Measurements from ENCODE around the gene CA10.

CA10 gene

GRCh38 chr17:51765282-51766135 is 393.0 kb downstream of the CA10 start:
- Histone ChIP-seq H3K4me1 (peaks cover 17% of the 10 kb centered on the region; the same call in 1 of the 2 replicates), H3K4me3 (ENCODE audit: low read depth, low read length) (0 out of 2 replicates have a peak overlapping the region, but pooled peaks have one; percentile 2), H3K27me3 (no peaks in the 10 kb centered on the region), H3K36me3 (no peaks in the 10 kb centered on the region), H3K9me3 (no peaks in the 10 kb centered on the region)
- peak; percentile 66 for DNase-seq
- TF ChIP-seq, protein P1, sequence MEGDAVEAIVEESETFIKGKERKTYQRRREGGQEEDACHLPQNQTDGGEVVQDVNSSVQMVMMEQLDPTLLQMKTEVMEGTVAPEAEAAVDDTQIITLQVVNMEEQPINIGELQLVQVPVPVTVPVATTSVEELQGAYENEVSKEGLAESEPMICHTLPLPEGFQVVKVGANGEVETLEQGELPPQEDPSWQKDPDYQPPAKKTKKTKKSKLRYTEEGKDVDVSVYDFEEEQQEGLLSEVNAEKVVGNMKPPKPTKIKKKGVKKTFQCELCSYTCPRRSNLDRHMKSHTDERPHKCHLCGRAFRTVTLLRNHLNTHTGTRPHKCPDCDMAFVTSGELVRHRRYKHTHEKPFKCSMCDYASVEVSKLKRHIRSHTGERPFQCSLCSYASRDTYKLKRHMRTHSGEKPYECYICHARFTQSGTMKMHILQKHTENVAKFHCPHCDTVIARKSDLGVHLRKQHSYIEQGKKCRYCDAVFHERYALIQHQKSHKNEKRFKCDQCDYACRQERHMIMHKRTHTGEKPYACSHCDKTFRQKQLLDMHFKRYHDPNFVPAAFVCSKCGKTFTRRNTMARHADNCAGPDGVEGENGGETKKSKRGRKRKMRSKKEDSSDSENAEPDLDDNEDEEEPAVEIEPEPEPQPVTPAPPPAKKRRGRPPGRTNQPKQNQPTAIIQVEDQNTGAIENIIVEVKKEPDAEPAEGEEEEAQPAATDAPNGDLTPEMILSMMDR (IDR thresholded peaks at IDR 0.05; ENCODE audit: low read depth, low read length): no peak

DNA sequence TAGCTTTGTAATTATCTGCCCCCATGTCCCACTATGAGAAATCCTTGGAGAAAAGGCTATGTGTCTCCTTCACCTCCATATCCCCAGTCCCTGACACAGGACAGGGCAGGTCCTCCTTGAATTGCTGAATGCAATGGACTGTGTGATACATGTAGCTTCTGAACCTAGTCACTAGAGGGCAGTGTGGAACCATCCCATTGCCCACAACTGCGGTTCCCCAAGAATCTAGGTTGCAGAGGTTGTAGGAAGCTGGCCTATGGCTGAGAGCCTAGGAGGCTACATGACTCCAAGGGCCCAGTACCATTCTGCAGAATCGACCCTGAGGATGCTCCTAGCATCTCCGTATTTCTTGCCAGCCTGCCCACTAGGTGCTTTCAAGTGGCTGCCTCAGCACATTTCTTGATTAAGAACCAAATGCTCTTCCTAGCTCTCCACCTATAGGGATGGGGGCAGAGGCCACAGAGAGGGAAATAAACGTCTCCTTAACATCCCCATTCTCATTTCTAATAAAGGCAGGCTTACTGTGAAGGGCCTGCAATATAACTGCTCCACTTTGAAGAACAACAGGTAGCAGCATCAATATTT is 394.0 kb downstream of the CA10 start:
- Histone ChIP-seq H3K4me3 (ENCODE audit: low read depth, low read length) (no peak overlapping the region), H3K27me3 (no peaks in the 10 kb centered on the region), H3K9me3 (no peaks in the 10 kb centered on the region), H3K36me3 (no peaks in the 10 kb centered on the region), H3K4me1 (peaks cover 17% of the 10 kb centered on the region; the same call in 1 of the 2 replicates)
- TF ChIP-seq, protein P1 (IDR thresholded peaks at IDR 0.05; ENCODE audit: low read depth, low read length): peak; percentile 99
- peak; percentile 79 for DNase-seq

DNA sequence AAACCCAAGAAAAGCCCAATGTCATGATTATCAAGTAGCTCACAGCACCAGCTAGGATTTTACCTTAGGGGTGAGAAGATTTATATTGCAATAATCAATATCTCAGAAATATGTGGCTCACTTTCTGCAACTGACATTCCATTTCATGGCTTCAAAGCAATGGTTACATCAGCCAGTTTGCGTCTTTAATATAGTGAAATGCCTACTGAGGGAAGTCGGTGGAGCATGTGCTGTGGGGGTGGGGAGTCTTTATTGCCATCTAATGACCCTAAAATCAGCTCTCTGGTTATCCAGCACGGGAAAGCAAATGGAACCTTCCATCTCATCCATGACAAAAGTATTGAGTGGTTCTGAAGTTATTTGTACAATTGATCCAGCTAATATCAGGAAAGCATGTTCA is 395.5 kb downstream of the CA10 start:
- Histone ChIP-seq H3K4me1 (peaks cover 17% of the 10 kb centered on the region; the same call in 1 of the 2 replicates), H3K4me3 (ENCODE audit: low read depth, low read length) (no peak overlapping the region), H3K36me3 (no peaks in the 10 kb centered on the region), H3K27me3 (no peaks in the 10 kb centered on the region), H3K9me3 (no peaks in the 10 kb centered on the region)
- no peak for DNase-seq
- TF ChIP-seq, protein P1 (IDR thresholded peaks at IDR 0.05; ENCODE audit: low read depth, low read length): no peak

GRCh38 chr17:51761105-51761504 is 397.4 kb downstream of the CA10 start:
- TF ChIP-seq, protein P1 (IDR thresholded peaks at IDR 0.05; ENCODE audit: low read depth, low read length): no peak
- DNase-seq: no peak
- H3K36me3 ChIP-seq: no peaks in the 10 kb centered on the region
- no peaks in the 10 kb centered on the region for H3K9me3 ChIP-seq
- no peaks in the 10 kb centered on the region for H3K27me3 ChIP-seq
- H3K4me1 ChIP-seq: peaks cover 12% of the 10 kb centered on the region; the same call in 1 of the 2 replicates
- no peak overlapping the region for H3K4me3 ChIP-seq (ENCODE audit: low read depth, low read length)

DNA sequence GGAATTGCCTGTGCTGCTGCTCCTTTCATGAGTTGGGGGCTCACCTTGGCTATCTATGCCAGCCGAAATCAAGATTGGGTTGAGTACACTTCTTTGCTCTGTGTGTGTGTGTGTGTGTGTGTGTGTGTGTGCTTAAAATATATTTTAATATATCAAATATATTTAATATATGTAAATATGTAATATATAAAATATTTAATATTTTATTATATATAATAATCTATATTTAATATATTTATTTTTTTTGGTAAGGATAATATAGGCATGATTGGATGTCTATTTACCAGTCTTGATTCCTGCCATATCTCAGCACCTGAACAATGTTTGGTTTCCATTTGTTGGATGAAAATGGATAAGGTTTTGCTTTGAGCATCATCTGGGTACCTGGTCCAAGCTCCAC is 399.3 kb downstream of the CA10 start:
- no peak for DNase-seq
- no peak overlapping the region for H3K4me3 ChIP-seq (ENCODE audit: low read depth, low read length)
- H3K4me1 ChIP-seq: no peaks in the 10 kb centered on the region
- H3K36me3 ChIP-seq: no peaks in the 10 kb centered on the region
- no peaks in the 10 kb centered on the region for H3K9me3 ChIP-seq
- TF ChIP-seq, protein P1 (IDR thresholded peaks at IDR 0.05; ENCODE audit: low read depth, low read length): no peak
- no peaks in the 10 kb centered on the region for H3K27me3 ChIP-seq

DNA sequence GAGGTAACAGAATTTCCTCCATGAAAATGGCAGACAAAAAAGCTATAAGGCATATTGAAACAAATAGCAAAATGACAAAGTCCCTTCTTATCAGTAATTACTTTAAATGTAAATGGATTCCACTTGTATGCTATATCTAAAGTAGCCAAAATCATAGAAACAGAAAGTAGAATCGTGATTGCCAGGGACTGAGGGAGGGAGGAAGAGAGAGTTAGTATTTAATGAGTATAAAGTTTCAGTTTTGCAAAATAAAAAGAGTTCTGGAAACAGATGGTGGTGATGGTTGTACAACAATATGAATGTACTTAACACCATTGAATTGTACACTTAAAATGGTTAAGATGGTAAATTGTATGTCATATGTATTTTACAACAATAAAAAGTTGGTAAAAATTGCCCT is 407.4 kb downstream of the CA10 start:
- DNase-seq: no peak
- Histone ChIP-seq H3K9me3 (no peaks in the 10 kb centered on the region), H3K4me1 (peaks cover 4% of the 10 kb centered on the region; the same call in 1 of the 2 replicates), H3K4me3 (ENCODE audit: low read depth, low read length) (no peak overlapping the region), H3K36me3 (no peaks in the 10 kb centered on the region), H3K27me3 (no peaks in the 10 kb centered on the region)
- TF ChIP-seq, protein P1 (IDR thresholded peaks at IDR 0.05; ENCODE audit: low read depth, low read length): no peak
